NCI-H748 (cell line): ENCODE data around the gene FNDC10.
"Not testable (repeated sequence)": the region's sequence is repeated elsewhere in the genome, so short reads cannot be mapped to it uniquely, and the experiment has no call there.

Experiments
- DNase-seq: peaks from one replicate; lab custom pipeline; 2025; ENCODE audit not compliant: unreplicated experiment; lab: John Stamatoyannopoulos, UW

FNDC10 gene

GRCh38 chr1:1567891-1568291 is 32.0 kb downstream of the FNDC10 start:
- DNase-seq: no peak

DNA sequence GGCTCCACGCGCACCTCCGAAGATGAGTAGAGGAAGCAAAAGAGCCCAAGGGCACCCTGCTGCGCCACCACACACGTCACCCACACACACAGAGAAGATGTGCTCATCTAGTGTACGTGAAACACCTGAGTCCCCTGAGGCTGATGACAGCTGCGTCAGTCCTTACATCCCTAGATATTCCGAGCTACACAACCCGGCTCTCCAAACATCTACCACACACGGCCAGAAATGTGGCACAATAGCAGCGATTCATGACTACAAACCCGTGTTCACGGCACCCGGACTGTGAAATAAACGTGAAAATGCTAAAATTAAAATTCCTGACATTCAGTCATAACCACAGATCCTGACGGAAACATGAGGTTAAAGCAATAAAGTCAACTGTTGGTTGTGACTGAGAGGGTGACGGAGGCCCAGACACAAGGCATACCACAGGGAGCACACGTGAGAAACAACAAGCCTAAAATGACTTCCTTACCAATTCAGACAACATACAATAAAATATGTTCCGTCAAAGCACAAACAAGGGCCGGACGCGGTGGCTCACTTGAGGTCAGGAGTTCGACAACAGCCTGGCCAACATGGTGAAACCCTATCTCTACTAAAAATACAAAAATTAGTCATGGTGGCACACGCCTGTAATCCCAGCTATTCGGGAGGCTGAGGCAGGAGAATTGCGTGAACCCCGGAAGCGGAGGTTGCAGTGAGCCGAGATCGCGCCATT is 32.6 kb downstream of the FNDC10 start:
- no peak for DNase-seq

GRCh38 chr1:1565340-1565739 is 34.6 kb downstream of the FNDC10 start:
- no peak for DNase-seq

DNA sequence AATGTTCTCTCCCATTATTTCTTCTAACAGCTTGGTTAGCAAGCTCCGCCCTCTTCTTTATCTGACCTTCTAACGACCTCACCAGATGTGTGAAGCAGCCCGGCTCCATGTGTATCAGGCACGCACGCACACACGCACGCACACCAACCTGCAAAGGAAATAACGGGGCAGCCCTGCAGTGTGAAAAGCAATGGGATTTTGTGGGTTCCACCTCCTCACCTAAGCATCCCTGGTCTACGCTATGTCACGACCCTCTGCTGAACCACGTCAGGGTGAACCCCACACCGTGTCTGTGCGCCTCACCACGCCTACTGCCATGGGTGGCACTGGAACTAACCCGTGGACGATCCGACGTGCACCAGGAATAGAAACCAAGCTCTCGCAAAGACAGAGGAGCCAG is 35.7 kb downstream of the FNDC10 start:
- no peak for DNase-seq

DNA sequence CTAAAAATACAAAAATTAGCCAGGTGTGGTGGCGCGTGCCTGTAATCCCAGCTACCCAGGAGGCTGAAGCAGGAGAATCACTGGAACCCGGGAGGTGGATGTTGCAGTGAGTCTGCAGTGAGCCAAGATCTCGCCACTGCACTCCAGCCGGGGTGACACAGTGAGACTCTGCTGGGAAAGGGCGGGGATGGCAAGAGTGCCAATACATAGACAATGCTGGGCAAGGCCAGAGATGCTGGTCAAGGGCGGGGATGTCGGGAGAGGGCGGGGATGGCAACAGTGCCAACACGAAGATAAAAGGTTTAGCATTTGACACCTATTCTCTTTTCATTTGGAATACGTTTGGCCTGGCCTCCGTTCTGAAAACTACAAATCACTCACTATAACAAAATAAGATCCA is 36.2 kb downstream of the FNDC10 start:
- DNase-seq: no peak

- no peak for DNase-seq
Measured at GRCh38 chr1:1562556-1563195, 37.3 kb downstream of the FNDC10 start.

DNA sequence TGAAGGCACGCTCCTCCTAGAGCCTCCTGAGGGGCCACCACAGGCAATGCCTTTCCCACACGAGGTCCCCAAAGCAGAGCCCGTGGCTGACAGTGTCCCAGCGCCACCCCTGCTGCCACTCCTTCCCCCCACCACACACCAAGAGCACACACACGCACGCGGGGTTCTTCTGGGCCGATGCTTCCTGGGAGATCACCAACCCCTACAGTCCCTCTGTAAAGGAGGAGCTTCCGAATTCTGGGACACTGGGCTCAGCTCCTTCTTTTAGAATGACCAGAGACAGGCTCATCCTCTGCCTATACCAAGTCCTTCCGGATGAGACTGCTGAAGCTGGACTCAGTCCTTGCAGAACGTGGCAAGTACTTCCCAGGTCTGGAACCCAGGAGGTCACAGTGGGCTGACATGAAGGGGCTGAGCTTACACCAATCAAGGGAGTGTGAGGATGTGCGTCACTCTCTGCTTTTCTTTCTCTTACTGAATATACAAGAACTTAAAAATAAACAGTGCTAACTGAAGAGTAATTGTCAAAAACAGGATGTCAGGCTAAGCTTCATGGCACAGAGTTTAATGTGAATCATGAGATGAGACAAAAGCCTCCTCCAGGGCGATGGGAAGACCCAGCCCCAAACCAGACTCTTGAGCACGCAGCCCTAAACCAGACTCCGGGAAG is 38.0 kb downstream of the FNDC10 start:
- no peak for DNase-seq

DNA sequence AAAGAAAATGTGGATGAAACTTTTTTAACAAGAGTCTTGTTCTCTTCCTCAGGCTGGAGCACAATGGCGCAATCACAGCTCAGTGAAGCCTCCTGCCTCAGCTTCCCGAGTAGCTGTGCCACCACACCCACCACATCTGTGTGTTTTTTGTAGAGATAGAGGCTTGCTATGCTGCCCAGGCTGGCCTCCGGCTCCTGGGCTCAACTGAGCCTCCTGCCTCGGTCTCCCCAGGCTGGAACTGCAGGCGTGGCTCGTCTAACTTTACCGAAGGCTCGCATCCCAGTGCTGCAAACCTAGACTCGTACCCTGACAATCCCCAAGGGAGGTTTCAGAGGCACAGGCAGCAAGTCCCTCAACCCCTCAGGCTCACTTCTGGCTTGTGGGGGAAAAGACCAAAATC is 39.8 kb downstream of the FNDC10 start:
- no peak for DNase-seq

GRCh38 chr1:1559066-1559465 is 40.9 kb downstream of the FNDC10 start:
- no peak for DNase-seq

GRCh38 chr1:1558591-1558990 is 41.3 kb downstream of the FNDC10 start:
- no peak for DNase-seq

DNA sequence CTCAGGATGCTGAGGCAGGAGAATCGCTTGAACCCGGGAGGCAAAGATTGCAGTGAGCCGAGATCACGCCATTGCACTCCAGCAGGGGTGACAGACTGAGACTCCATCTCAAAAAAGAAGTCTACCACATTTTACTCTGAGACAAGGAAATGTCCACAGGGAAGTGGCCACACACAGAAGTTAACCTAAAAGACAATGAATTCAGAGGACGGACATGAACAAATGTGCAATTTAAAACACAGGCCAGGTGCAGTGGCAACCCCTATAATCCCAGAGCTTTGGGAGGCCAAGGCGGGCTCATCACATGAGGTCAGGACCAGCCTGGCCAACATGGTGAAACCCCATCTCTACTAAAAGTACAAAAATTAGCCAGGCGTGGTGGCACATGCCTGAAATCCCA is 42.2 kb downstream of the FNDC10 start:
- not testable (repeated sequence) for DNase-seq

- not testable (repeated sequence) for DNase-seq
Measured at GRCh38 chr1:1556961-1557360, 43.0 kb downstream of the FNDC10 start.

GRCh38 chr1:1556505-1556904 is 43.4 kb downstream of the FNDC10 start:
- DNase-seq: no peak

- no peak for DNase-seq
Measured at GRCh38 chr1:1554926-1555915, 44.7 kb downstream of the FNDC10 start.

DNA sequence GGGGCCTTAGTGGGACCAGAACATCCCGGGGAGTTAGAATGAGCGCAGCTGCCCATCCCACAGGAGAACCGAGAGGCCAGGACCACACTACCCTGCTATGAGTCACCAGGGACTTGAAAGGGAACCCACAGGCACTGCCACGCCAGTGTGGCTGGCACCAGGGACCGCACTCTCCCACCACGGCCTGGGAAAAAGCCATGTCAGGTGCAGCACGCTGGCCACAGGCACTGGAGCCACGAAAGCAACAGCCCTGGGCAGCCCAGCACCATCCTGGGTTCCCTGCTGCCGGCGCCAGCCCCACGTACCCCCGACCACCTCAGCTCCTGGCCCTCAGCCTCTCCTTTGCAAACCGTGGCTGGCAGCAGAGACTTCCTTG is 45.4 kb downstream of the FNDC10 start:
- no peak for DNase-seq

- DNase-seq: no peak
Measured at GRCh38 chr1:1553821-1554494, 46.0 kb downstream of the FNDC10 start.

GRCh38 chr1:1552263-1552639 is 47.7 kb downstream of the FNDC10 start:
- DNase-seq: no peak

- DNase-seq: no peak
Measured at GRCh38 chr1:1551524-1552262, 48.2 kb downstream of the FNDC10 start.

- DNase-seq: no peak
Measured at GRCh38 chr1:1550591-1551432, 49.1 kb downstream of the FNDC10 start.
